ENCODE data around the gene CASP3. TPM values are rescaled to one million over a fixed set of nuclear protein-coding genes. Genes with fewer than 3 reads are reported as not detected.

The CASP3 gene
- total RNA-seq: 34.5 and 38.3 TPM in 2 replicates

DNA sequence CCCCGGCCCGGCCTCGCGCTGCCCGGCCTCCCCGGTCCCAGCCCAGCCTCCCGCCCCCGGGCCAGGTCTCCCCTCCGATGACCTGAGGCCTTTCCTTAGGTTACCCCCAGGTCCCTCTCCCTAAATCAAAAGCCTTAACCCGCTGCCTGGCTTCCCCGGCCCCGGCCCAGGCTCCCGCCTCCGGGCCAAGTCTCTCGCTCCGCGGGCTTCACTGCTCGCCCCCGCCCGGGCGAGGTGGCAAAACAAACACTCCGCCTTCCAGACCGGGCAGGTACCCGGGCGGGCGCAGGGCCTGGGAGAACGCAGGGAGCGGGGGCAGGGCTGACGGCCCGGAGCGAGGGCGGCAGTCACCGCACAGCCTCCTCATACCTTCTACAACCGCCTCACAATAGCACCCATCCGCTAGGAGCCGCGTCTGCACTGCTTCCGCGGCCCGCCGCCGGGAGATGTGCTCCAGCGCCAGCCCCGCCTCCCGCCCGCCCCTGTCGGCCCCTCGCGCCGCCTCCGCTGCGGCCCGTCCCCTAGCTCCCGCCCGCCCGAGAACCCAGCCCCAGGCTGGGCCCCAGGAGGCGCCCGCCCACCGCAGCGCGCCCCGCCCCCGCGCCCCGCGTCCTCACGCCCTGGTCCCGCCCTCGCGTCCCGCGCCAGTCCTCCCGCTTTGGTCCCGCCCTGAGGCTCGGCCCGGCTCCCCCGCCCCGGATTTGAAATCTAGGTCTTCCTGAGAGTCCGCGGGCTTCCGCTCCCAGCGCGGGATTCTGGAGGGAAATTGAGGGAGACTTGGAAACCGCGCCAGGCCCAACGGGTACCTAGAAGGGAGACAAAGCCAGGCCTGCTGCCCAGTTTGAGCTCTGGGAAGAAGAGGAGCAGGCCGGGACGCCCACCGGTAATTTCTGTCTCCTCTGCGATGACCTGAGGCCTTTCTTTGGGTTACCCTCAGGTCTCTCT lies at the start of gene CASP3, which contains the start of gene PRIMPOL:
Gene CASP3, minus strand, starts transcription at position 422 of the 945 bp plus-strand sequence. CDS start 10,994 bp downstream, outside the sequence.
Gene PRIMPOL, plus strand, starts transcription at position 713 of the 945 bp plus-strand sequence. CDS start 7,403 bp downstream, outside the sequence.

Other genes with a start within 250 kb of the CASP3 start
- gene IRF2, start 174.9 kb downstream of the CASP3 start, total RNA-seq: 23.6 and 23.7 TPM in 2 replicates
- 17.1 and 26.0 TPM in 2 replicates for gene PRIMPOL, start 291 bp upstream of the CASP3 start, total RNA-seq
- 12.5 and 26.1 TPM in 2 replicates for gene CENPU, start 84.6 kb upstream of the CASP3 start, total RNA-seq
- gene ACSL1, start 176.5 kb upstream of the CASP3 start, total RNA-seq: 41.8 and 55.5 TPM in 2 replicates